CD4-positive, alpha-beta T cell treated with Interleukin-15 for 1 hour (primary cell): Measurements from ENCODE around the gene RNF220.
A peak's percentile ranks its signal among the peaks of the same experiment; 100 is the strongest.

Source experiments
- DNase-seq: peaks from one replicate; pipeline ENCODE4 v3.0.0-alpha.2; 2020

The RNF220 gene

DNA sequence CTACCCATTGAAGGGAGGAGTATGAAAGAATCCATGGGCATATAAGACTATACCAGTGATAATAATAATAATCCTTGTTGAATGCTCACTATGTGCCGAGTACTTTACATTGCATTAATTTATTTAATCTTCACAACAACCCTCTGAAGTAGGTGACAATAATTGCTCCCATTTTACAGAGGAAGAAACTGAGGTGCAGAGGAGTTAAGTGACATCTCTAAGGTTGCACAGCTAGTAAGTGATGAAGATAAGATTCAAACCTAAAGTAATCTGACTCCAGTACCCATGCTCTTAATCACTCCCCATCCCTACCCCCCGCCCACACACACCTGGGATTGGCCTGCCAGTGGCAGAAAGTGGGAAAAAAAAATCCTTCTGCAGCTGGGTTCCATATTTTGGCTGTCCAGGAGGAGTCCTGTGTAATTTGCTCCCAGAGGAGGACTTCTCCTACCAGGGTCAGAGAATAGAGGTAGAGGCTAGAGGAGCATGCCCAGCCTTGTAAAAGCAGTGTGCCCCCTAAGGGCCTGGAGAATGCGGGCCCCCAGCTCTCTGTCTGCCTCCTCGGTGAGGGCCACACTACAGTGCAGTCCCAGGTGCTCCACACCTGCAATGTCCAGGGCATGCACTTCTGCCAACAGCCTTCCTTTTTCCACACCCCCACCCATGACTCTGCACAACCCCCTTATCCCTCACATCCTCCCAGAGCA, 211.4 kb downstream of the RNF220 start:
- no peak for DNase-seq

DNA sequence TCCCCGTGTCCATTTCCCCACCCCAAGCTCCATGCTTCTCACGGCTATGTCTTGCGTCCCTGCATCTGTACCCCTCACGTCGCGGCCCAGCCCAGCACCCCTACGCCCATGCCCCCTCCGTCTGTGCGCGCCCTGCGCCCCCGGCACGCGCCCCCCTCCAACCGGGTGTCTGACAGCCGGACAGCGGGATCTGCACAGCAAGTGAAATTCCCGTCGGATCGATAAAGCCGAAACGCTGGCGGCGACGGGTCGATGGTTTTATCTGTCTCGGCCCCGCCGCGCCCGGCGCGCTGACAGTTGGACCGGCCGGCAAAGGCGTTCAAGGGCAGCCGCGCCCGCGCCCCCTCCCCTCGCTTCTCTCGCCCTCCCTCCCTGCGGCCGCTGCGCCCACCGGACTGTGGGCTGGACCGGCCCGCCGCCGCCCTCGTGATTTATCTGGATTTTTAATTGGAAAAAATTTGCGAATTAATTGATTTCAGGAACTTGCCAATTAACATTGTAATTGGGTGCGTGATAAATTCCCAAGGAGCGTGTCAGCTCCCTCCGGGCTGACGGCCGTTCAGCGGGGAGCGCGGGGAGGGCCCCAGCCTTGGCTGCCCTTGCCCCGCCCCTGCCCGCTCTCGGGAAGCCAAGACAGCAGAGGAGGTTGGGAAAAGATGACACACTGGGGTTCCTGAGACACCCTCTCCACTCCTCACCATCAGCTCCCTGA, 212.1 kb downstream of the RNF220 start:
- no peak for DNase-seq

- no peak for DNase-seq
Measured at GRCh38 chr1:44617703-44618029, 212.6 kb downstream of the RNF220 start.

DNA sequence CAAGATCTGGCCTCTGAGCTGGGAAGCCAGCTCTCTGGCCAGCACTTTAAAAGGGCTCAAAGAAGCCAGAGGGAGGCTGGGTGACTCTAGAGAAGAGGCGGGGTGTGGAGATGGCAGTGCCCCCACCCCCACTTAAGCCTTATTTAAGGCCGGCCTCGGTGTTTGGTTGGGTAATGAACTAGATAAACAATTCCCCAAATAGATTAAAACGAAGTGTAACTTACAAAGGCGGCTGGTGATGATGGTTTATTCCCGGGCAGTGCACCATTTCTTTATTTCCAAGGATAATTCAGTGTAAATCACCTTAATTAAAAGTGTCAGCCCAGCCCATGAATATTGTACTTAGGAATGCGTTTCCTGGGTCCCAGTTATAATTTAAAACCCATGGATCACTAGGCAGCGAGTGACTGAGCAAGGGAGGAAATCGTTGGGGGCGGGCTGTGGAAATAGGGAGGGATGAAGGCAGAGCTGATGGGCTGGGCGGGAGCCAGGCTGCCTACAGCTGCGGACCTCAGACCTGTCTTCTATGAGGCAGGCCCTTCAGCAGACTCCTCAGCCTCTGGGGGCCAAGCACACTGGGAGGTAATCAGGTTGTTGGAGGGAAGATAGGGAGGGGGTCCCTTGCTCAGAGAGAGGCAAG, 214.3 kb downstream of the RNF220 start:
- no peak for DNase-seq

- DNase-seq: no peak
Measured at GRCh38 chr1:44620072-44620471, 215.0 kb downstream of the RNF220 start.

DNA sequence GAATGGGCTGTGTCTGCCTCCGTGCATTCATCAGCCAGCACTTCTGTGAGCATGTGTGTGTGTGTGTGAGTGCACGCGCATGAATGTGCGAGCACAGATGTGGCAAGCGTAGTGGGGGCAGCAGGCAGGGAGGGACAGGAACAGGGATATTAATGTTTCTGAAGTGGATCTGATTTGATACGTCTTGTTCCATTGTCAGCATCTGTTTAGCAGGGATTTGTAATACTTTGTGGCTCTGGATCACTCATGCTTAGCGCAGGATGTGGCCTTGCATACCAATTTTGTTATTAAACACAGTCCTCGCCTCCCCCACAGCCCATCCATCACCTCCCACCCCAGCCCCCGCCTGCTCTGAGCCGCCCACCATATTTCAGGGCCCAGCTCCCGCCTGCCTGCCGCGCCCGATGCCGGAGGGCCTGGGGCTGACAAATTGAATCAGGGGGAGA, 216.8 kb downstream of the RNF220 start:
- no peak for DNase-seq

DNA sequence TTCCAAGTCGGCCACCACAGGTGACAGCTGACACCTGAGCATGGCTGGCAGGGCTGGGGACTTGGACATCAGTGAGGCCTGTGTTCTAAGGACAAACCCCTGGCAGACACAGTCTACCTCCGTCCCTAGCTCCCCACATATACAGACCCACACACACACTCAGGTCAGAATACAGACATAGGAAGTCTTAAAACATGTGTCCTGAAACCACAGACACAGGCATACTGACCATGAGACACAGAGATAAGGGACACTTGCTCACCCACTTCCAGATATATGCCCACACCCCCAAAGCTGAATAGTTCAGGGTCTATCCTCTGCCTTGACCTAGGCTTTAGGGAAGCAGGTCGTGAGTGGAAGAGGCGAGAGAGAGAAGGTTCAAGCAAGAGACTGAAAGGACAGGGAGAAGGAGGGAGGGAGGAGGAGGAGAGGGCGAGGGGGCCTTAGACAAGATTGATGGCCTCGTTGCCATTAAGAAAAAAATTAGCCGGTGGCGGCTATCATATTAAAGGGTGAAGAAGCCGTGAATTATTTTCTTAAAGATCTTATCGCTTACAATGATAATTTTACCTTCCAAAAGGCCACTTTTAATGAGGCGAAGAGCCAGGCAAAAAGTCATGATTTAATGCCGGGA, 219.3 kb downstream of the RNF220 start:
- no peak for DNase-seq

GRCh38 chr1:44625348-44625747, 220.3 kb downstream of the RNF220 start:
- DNase-seq: no peak

DNA sequence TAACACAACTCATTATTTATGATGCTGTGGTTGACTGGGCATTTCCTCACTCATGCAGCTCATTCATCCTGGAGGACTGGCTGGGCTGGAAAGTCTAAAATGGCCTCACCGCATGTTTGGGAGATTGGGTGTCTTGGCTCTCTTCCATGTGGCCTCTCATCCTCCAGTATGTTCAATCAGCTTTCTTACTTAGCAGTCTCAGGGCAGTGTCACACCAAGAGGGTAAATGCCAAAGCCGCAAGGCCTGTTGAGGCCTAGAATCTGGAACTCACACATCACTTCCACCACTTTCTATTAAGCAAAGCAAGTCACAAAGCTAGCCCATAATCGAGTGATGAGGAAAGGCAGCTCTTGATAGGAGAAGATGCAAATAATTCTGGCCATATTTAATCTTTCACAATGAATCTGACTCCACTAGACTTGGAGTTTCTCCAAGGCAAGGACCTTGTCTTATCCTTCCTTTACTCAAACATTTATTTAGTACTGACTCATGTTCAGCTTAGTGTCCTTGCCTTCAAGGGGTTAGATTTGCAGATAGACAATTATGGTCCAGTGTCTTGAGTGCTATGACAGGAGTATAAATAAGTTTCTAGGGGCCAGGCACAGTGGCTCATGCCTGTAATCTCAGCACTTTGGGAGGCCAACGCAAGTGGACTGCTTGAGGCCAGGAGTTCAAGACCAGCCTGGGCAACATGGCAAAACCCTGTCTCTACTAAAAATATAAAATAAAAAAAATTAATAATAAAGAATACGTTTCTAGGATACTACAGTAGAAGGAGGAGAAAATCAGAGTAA, 224.1 kb downstream of the RNF220 start:
- no peak for DNase-seq

GRCh38 chr1:44630116-44630515, 225.1 kb downstream of the RNF220 start:
- no peak for DNase-seq

- no peak for DNase-seq
Measured at GRCh38 chr1:44631333-44631646, 226.2 kb downstream of the RNF220 start.

GRCh38 chr1:44631647-44632539, 226.8 kb downstream of the RNF220 start:
- peak; percentile 88 for DNase-seq

DNA sequence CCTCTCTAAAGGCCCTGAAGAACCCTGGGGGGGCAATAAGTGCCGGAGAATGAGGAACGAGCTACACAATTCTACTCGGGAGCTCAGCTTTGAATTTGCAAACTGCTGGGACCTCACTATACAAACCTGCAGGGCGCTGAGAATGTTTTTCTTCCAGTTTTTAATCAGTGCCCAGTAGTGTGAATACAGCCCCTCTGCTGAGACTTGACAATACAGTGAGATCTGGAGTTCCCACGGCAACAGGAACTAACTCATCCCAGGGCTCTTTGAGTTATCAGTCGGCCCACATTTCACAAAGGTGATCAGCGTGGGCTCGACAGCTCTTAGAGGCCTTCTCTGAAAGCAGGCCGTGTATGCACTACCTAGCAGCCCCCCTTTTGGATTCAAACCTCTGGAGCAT, 227.5 kb downstream of the RNF220 start:
- DNase-seq: no peak

GRCh38 chr1:44634606-44635189, 229.6 kb downstream of the RNF220 start:
- no peak for DNase-seq

- DNase-seq: no peak
Measured at GRCh38 chr1:44635439-44635838, 230.4 kb downstream of the RNF220 start.

DNA sequence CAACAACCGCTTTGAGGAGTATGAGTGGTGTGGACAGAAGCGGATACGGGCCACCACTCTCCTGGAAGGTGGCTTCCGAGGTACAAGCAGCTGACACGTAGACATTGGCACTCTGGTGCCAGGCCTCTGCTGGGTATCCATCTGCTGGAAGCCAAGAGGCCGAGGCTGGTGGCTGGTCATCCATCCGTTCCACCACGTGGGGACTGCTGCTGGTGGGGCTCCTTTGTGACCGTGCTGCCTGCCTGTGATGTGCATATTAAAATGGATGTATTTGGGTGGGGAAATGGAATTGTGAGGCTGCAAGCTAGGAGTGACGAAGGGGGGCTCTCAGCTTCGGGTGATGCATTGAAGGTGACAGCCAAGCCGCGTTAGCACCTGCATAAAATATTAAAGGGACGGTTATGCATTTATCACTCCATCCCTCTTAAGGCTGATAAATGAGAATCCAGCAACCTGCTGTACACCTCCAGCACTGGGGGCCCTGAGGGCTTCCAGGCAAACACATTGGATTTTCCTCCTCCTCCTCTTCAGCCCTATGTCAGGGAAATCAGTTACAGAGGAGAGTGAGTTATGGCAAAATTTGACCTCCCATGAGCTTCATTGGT, 231.1 kb downstream of the RNF220 start:
- no peak for DNase-seq

GRCh38 chr1:44636688-44637598, 231.9 kb downstream of the RNF220 start:
- DNase-seq: no peak

DNA sequence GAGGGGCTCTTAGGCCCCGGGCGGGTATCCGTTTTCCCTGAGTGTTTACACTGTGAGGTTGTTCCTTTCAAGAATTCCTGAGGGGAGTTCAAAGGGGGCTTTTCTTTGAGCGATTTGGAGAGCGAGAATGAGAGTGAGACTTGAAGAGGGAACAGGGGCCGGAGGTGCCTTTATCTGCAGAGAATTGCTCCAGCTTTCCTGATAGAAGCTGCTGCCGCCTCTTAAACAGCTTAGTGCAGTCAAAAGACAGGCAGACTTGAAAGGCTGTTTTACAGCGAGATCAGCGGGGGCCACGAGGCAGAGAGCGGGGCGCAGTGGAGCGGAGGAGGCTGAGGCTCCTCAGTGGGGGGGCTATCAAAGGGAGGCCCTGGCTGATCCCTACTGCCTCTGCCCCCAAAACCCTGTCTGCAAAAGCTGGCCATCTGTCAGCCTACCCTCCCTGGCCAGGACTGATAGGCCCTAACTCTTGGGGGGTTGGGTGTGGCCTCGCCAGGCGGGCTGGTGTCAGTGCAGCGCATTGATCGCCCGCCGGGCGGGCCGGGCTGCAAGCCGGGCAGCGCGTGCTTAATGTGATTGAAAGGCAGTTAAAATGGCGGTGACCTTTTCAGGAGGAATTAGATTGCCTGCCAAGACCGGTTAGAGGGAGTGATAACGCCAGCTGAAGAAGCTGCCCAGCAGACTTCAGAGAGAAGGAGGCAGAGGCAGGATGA, 232.8 kb downstream of the RNF220 start:
- DNase-seq: no peak

- DNase-seq: no peak
Measured at GRCh38 chr1:44640200-44640853, 235.3 kb downstream of the RNF220 start.
